ENCODE measurements around the gene SF3B2. TPM values are rescaled to one million over a fixed set of nuclear protein-coding genes. Genes with fewer than 3 reads are reported as not detected.

SF3B2 gene
- polyA plus RNA-seq, 1 of the 3 experiments (the other 2 are of a cell fraction): 128 TPM

GRCh38 chr11:66071381-66071801 lies 19.2 kb downstream of the SF3B2 start:
- Histone ChIP-seq H2AFZ (ENCODE audit: low read depth) (peak overlapping the region; percentile 48; the same call in 1 of the 2 replicates), H4K20me1 (ENCODE audit: insufficient read depth) (peaks cover 25% of the 10 kb centered on the region), H3K9me3 (no peaks in the 10 kb centered on the region), H3K79me2 (ENCODE audit: insufficient read depth) (peaks cover 65% of the 10 kb centered on the region), H3F3A (replicated peaks; ENCODE audit: insufficient read depth) (peaks cover 41% of the 10 kb centered on the region), H3K4me1 (ENCODE audit: control insufficient read depth in 1 of 2, insufficient read depth in 2 of 2, low read depth in 1 of 2, low read length in 1 of 2) (peaks cover 20 to 30% of the 10 kb centered on the region in 2 experiments; a peak in 3 of 4 replicates), H3K9me2 (no peaks in the 10 kb centered on the region), H3K36me3 (replicated peaks in 1 of 2; ENCODE audit: control insufficient read depth in 1 of 2, insufficient read depth in 2 of 2, low read length in 1 of 2) (peaks cover 46% of the 10 kb centered on the region in 2 experiments), H3K9ac (peak overlapping the region; percentile 82), H3K27ac (ENCODE audit: low read depth in 2 of 2, low read length in 1 of 2) (peak overlapping the region; percentile 64 to 94), H3K4me3 (ENCODE audit: low read depth in 2 of 2, low read length in 1 of 2) (peak overlapping the region; percentile 83 to 85), H3K27me3 (ENCODE audit: insufficient read depth) (no peaks in the 10 kb centered on the region), H3K4me2 (peak overlapping the region; percentile 93)
- 0 out of 2 replicates have a peak, but pooled peaks have one; percentile 25 for TF ChIP-seq TAF1 (IDR thresholded peaks at IDR 0.05; ENCODE audit: borderline replicate concordance, low read depth, low read length)
- TF ChIP-seq CHD2 (IDR thresholded peaks at IDR 0.05; ENCODE audit: low read length, partially characterized antibody): peak; percentile 13
- TF ChIP-seq FOSL2 (IDR thresholded peaks at IDR 0.05; ENCODE audit: borderline replicate concordance, low read depth): no peak
- no peak for TF ChIP-seq ELF1 (IDR thresholded peaks at IDR 0.05)
- no peak for TF ChIP-seq EZH2phosphoT487 (IDR thresholded peaks at IDR 0.05; ENCODE audit: borderline replicate concordance, low read depth)
- ChIA-PET POLR2A (interaction anchor here (2.3 kb wide), 1 partner anchor 13 kb away, joined by 6 read pairs; no protein-coding TSS in a partner anchor), CTCF (interaction anchor here (0.9 to 8.2 kb wide), 8 partner anchors 10 to 208 kb away, joined by 3 to 74 read pairs (median 4); no protein-coding TSS in a partner anchor)
- WGBS (ENCODE audit: low lambda C conversion rate): 14% methylated on average over 2 of the region's 2 CpGs
- no peak for DNase-seq

GRCh38 chr11:66072081-66072480 lies 19.9 kb downstream of the SF3B2 start:
- H2AFZ ChIP-seq (ENCODE audit: low read depth): no peak overlapping the region
- no peak for TF ChIP-seq REST (IDR thresholded peaks at IDR 0.05; ENCODE audit: low read depth, low read length)
- no peak for TF ChIP-seq MAX (IDR thresholded peaks at IDR 0.05; ENCODE audit: low read depth)
- TF ChIP-seq RFX5 (IDR thresholded peaks at IDR 0.05; ENCODE audit: low read length): no peak
- TF ChIP-seq EP300 (IDR thresholded peaks at IDR 0.05; ENCODE audit: borderline replicate concordance in 1 of 2, low read depth in 1 of 2, low read length in 1 of 2): no peak
- no peak for TF ChIP-seq ZBTB33 (IDR thresholded peaks at IDR 0.05; ENCODE audit: borderline replicate concordance, low read depth)
- no peak for TF ChIP-seq EZH2phosphoT487 (IDR thresholded peaks at IDR 0.05; ENCODE audit: borderline replicate concordance, low read depth)
- no peak for TF ChIP-seq RXRA (IDR thresholded peaks at IDR 0.05; ENCODE audit: borderline replicate concordance, low read depth)
- H3K36me3 ChIP-seq (replicated peaks in 1 of 2; ENCODE audit: control insufficient read depth in 1 of 2, insufficient read depth in 2 of 2, low read length in 1 of 2): peaks cover 39 to 40% of the 10 kb centered on the region in 2 experiments
- H3K27me3 ChIP-seq (ENCODE audit: insufficient read depth): no peaks in the 10 kb centered on the region
- H3K4me1 ChIP-seq (ENCODE audit: control insufficient read depth in 1 of 2, insufficient read depth in 2 of 2, low read depth in 1 of 2, low read length in 1 of 2): peaks cover 20 to 30% of the 10 kb centered on the region in 2 experiments; a peak in 3 of 4 replicates
- peak overlapping the region; percentile 82 for H3K9ac ChIP-seq
- ChIA-PET POLR2A (no interaction called here), CTCF (interaction anchor here (1.0 to 8.2 kb wide), 5 partner anchors 9 to 150 kb away, joined by 3 to 74 read pairs (median 9); no protein-coding TSS in a partner anchor)
- peaks cover 36% of the 10 kb centered on the region for H3F3A ChIP-seq (replicated peaks; ENCODE audit: insufficient read depth)
- peak overlapping the region; percentile 64 to 94 for H3K27ac ChIP-seq (ENCODE audit: low read depth in 2 of 2, low read length in 1 of 2)
- no peaks in the 10 kb centered on the region for H3K9me3 ChIP-seq
- no peak for DNase-seq
- peaks cover 30% of the 10 kb centered on the region for H4K20me1 ChIP-seq (ENCODE audit: insufficient read depth)
- WGBS (ENCODE audit: low lambda C conversion rate): 79% methylated on average over 3 of the region's 3 CpGs
- H3K9me2 ChIP-seq: no peaks in the 10 kb centered on the region
- peak overlapping the region; percentile 93 for H3K4me2 ChIP-seq
- H3K4me3 ChIP-seq (ENCODE audit: low read depth in 2 of 2, low read length in 1 of 2): peak overlapping the region; percentile 83 to 85
- H3K79me2 ChIP-seq (ENCODE audit: insufficient read depth): peaks cover 67% of the 10 kb centered on the region

Data from SK-N-SH (cell line).